ENCODE data around the gene SLC22A3.

DNA sequence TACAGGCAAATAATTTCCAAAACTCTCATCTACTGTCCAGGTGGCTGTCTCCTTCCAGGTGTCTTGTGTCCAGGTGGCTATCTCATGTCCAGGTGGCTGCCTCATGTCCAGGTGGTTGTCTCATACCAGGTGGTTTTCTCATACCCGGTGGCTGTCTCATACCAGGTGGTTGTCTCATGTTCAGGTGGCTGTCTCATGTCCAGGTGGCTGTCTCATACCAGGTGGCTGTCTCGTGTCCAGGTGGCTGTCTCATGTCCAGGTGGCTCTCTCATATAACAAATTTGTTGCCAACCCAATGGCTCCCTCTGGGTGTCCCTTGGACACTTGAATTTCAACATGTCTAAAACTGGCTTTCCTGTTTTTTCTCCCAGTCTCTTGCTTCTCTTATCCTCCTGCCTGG, 14.3 kb upstream of the SLC22A3 start:
- TF ChIP-seq SRF (IDR thresholded peaks at IDR 0.05; ENCODE audit: low read depth, low read length) (no peak), HNRNPK (IDR thresholded peaks at IDR 0.05; ENCODE audit: low read depth, low read length, poor library complexity, severe bottlenecking) (no peak), EHMT2 (IDR thresholded peaks at IDR 0.05; ENCODE audit: borderline replicate concordance, low read depth, low read length) (no peak), SIX1 (CRISPR knock-in tag; IDR thresholded peaks at IDR 0.05; ENCODE audit: borderline replicate concordance) (no peak)
- TF ChIP-seq, protein P1, sequence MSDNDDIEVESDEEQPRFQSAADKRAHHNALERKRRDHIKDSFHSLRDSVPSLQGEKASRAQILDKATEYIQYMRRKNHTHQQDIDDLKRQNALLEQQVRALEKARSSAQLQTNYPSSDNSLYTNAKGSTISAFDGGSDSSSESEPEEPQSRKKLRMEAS (IDR thresholded peaks at IDR 0.05), result no peak

All from HepG2 (cell line).